Brain microvascular endothelial cell (primary cell): ENCODE results near the gene KIAA1191.
A peak's percentile ranks its signal among the peaks of the same experiment; 100 is the strongest.

Experiments used
- DNase-seq: peaks from one replicate; pipeline ENCODE4 v3.0.0-alpha.2; 2020
- H3K27ac ChIP-seq: fragments of 250-450 bp; sonication (Bioruptor Pico); 2 replicates; pipeline ENCODE4 v1.5.1; 2020; ENCODE audit warnings: mild to moderate bottlenecking, moderate library complexity
- H3K27me3 ChIP-seq: fragments of 250-450 bp; sonication (Bioruptor Pico); replicated peaks from 2 replicates; pipeline ENCODE4 v1.5.1; 2020; ENCODE audit warnings: mild to moderate bottlenecking
- H3K36me3 ChIP-seq: fragments of 250-450 bp; sonication (Bioruptor Pico); replicated peaks from 2 replicates; pipeline ENCODE4 v1.5.1; 2020; ENCODE audit warnings: mild to moderate bottlenecking
- H3K4me3 ChIP-seq: 2 replicates; pipeline ENCODE4 v1.5.1; 2011; ENCODE audit warnings: low read depth, mild to moderate bottlenecking, control low read depth, low read length, moderate library complexity
- in situ Hi-C: cut with HindIII; loops from 2 replicates; pipeline ENCODE4 v1.10.0; 2017; ENCODE audit warnings: low sequenced_read_pairs, low pct_ligation_motif_present
- TF ChIP-seq, protein P1 (sequence below): IDR thresholded peaks from 2 replicates; pipeline ENCODE4 v1.5.1; 2011; ENCODE audit warnings: low read depth, mild to moderate bottlenecking, moderate library complexity, low read length, control low read depth, inconsistent platforms; ENCODE audit errors: missing control alignments

KIAA1191 gene

DNA sequence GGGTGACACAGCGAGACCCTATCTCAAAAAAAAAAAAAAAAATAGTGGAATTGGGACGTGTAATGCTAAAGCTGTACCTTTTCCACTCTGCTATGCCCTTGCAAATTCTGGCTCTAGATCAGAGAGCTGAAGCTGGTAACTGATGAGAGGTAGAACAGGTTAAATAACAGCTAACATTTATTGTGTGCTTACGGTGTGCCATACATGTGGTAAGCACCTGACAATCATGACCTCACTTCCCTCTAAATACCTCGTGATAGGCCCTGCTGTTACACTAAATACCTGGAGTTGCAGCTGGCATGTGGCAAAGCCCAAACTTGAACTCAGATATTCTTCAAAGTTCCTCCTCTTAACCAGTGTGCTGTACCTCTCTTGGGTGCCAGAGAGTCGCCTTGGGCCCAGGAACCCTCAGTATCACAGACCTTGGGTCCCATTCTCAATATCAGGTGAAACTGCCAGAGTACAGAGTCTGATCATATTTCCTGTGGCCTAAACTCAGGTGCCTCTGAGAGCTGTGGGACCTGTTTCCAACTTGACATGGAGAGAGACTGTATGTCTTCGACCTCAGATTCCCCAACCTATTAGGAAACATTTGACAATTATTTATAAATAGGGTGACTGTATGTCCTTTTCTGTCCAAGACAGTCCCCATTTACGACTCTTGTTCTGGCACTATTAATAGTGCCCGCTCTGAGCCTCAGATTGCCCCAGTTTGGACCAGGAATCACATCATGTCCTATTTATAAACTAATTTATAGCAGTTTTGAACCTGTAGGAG lies 8.6 kb upstream of the KIAA1191 start:
- Histone ChIP-seq H3K4me3 (no peak overlapping the region), H3K27ac (no peak overlapping the region), H3K27me3 (no peaks in the 10 kb centered on the region), H3K36me3 (peaks cover 13% of the 10 kb centered on the region)
- TF ChIP-seq, protein P1, sequence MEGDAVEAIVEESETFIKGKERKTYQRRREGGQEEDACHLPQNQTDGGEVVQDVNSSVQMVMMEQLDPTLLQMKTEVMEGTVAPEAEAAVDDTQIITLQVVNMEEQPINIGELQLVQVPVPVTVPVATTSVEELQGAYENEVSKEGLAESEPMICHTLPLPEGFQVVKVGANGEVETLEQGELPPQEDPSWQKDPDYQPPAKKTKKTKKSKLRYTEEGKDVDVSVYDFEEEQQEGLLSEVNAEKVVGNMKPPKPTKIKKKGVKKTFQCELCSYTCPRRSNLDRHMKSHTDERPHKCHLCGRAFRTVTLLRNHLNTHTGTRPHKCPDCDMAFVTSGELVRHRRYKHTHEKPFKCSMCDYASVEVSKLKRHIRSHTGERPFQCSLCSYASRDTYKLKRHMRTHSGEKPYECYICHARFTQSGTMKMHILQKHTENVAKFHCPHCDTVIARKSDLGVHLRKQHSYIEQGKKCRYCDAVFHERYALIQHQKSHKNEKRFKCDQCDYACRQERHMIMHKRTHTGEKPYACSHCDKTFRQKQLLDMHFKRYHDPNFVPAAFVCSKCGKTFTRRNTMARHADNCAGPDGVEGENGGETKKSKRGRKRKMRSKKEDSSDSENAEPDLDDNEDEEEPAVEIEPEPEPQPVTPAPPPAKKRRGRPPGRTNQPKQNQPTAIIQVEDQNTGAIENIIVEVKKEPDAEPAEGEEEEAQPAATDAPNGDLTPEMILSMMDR: no peak
- in situ Hi-C loops: no loop called here
- DNase-seq: no peak

DNA sequence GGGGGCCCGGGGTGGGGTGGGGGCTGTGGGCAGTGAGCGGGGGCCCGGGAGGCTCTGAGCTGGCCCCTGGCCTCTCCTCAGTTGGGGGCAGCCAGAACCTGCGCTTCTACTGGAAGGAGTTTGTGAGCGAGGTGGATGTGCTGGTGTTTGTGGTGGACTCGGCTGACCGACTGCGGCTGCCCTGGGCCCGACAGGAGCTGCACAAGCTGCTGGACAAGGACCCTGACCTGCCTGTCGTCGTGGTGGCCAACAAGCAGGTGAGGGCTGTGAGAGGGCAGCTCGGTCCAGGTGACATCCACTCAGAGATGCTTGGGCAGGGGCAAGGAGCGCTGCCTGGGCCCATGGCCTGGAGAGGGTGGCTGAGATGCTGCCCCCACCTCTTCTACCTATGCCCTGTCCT lies 7.2 kb upstream of the KIAA1191 start:
- Histone ChIP-seq H3K27ac (no peak overlapping the region), H3K4me3 (no peak overlapping the region), H3K27me3 (no peaks in the 10 kb centered on the region), H3K36me3 (peaks cover 13% of the 10 kb centered on the region)
- in situ Hi-C loops: no loop called here
- no peak for DNase-seq
- TF ChIP-seq, protein P1: no peak

DNA sequence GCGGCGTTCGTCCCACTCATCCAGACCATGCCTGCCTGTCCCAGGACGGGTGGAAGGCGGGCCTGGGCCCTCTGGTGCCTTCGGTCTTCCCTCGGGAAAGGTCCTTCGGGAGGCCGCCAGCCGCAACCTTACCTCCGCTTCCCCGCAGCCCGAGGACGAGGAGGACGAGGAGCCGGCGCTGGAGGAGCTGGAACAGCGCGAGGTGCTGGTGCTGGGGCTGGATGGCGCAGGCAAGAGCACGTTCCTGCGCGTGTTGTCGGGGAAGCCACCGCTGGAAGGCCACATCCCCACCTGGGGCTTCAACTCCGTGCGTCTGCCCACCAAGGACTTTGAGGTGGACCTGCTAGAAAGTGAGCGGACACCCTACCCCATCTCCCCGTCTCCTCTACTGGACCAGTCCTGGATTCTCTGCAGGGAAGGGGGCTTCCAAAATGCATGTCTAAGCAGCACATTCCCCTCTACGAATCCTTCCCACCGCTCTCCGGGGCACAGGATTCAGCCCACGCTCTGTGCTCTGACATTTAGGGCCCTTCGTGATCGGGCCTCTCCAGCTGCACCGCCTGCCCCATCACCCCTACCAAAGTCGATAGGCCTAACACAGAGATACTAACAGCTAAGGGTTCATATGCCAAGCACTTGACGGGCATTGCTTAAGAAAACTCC lies 4.8 kb upstream of the KIAA1191 start:
- in situ Hi-C loops: no loop called here
- TF ChIP-seq, protein P1: no peak
- peaks cover 9% of the 10 kb centered on the region for H3K36me3 ChIP-seq
- H3K4me3 ChIP-seq: peak overlapping the region; percentile 74
- no peak for DNase-seq
- H3K27me3 ChIP-seq: no peaks in the 10 kb centered on the region
- H3K27ac ChIP-seq: no peak overlapping the region

DNA sequence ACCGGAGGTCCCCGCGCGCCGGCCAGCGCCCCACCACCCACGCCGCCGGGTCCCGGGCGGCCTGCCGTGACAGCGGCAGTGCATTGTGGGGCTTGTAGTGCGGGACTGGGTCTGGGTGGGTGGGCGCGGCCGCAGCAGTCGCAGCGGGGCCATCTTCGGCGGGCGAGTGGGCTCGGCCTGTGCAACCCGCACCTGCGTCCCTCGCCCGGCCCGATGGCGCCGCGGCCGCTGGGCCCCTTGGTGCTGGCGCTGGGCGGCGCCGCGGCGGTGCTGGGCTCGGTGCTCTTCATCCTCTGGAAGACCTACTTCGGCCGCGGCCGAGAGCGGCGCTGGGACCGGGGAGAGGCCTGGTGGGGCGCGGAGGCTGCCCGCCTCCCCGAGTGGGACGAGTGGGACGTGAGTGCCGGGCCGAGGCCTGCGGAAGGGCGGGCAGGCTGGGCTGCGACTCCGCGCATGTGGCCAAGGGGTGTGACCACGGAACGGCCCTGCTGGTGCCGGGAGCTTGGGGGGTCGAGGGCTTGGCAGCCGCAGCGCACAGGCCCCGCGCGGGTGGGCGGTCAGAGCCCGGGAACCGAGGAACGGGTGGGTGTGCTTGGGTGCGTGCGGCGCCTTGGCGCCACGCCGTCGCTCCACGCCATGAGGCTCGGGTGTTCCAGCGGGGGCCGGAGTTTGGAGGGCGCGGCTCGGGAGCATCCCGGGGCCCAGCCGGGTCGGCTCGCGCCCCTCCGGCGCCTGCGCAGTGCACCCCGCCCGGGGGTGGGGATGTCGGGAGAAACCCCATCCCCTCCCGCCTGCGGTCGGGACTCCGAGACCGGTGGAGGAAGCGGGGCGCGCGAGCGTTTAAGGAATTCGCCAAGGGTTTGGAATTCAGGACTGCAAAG lies 4.0 kb upstream of the KIAA1191 start, which contains the start of gene ARL10:
TSS of gene ARL10 (plus strand) at position 137 of the 881 bp plus-strand sequence. CDS start at position 214, 77 bp downstream.
- in situ Hi-C loops: no loop called here
- H3K4me3 ChIP-seq: peak within 1 kb of the TSS; percentile 74
- no peaks in the 10 kb centered on the region for H3K27me3 ChIP-seq
- no peak for DNase-seq
- no peak within 1 kb of the TSS for H3K27ac ChIP-seq
- TF ChIP-seq, protein P1: no peak
- H3K36me3 ChIP-seq: peaks cover 9% of the 10 kb centered on the region

DNA sequence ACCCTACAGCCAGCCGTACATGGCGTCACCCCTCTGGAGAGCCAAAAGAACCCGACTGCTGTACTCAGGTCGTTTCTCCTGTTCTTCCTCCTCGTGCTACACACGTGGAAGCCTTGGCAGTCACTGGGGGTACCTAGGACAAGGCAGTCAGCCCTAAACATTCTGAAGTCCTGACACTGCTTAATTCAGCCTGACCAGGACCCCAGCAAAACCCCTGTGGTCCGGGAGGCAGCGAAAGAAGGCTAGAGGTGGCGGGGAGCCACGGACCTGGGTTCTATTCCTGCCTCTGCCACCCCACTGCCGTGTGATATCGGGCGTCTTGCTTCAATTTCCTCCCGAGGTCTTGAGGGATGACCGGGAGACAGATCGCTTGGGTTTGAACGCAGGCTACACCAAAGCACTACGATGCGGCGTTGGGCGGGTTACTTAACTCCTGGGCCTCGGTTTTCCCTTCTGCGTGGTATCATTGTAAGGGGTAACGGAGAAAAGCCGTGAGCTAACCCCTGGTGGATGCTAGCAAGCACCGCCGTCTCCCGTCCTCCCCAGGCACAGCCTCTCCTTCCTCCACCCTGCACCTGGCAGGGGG lies 3.3 kb upstream of the KIAA1191 start:
- H3K27ac ChIP-seq: no peak overlapping the region
- no peak for DNase-seq
- peaks cover 7% of the 10 kb centered on the region for H3K36me3 ChIP-seq
- peak overlapping the region; percentile 74 for H3K4me3 ChIP-seq
- TF ChIP-seq, protein P1: peak; percentile 13
- H3K27me3 ChIP-seq: no peaks in the 10 kb centered on the region
- in situ Hi-C loops: no loop called here
